GM23338 (cell line): ENCODE measurements around the gene MAP3K10. TPM values are rescaled to one million over a fixed set of nuclear protein-coding genes. Genes with fewer than 3 reads are reported as not detected.

Experiments used
- ATAC-seq: fragments of 200-7000 bp; cut with Tn5 transposase; 3 replicates; pipeline ENCODE4 v1.9.1; 2020
- DNase-seq: peaks from one replicate; pipeline ENCODE4 v3.0.0-alpha.2; 2015; ENCODE audit warnings: low spot score
- H2AFZ ChIP-seq: fragments of 200-600 bp; sonication (generic); 2 replicates; pipeline ENCODE4 v1.8.0; 2016; ENCODE audit warnings: antibody characterized with exemption, mild to moderate bottlenecking, moderate library complexity
- H3F3A ChIP-seq: fragments of 200-600 bp; sonication (generic); replicated peaks from 2 replicates; pipeline ENCODE4 v1.8.0; 2017; ENCODE audit warnings: antibody characterized with exemption, mixed run types, low read depth
- H3K27ac ChIP-seq: fragments of 200-600 bp; sonication (generic); 2 replicates; pipeline ENCODE4 v1.6.1; 2016; ENCODE audit warnings: low read depth
- H3K27me3 ChIP-seq: fragments of 200-600 bp; sonication (generic); 2 replicates; pipeline ENCODE4 v1.8.0; 2016; ENCODE audit warnings: mild to moderate bottlenecking, mixed run types, moderate library complexity; ENCODE audit not compliant: insufficient read depth
- H3K36me3 ChIP-seq: fragments of 200-600 bp; sonication (generic); 2 replicates; pipeline ENCODE4 v1.8.0; 2016; ENCODE audit warnings: mild to moderate bottlenecking; ENCODE audit not compliant: insufficient read depth
- H3K4me1 ChIP-seq: fragments of 200-600 bp; sonication (generic); 2 replicates; pipeline ENCODE4 v1.8.0; 2016; ENCODE audit warnings: mild to moderate bottlenecking, moderate library complexity; ENCODE audit not compliant: insufficient read depth
- H3K4me2 ChIP-seq: fragments of 200-600 bp; sonication (generic); 2 replicates; pipeline ENCODE4 v1.7.1; 2017; ENCODE audit warnings: mixed run types
- H3K4me3 ChIP-seq: fragments of 200-600 bp; sonication (generic); 2 replicates; pipeline ENCODE4 v1.6.1; 2016; ENCODE audit warnings: mixed run types
- H3K79me2 ChIP-seq: fragments of 200-600 bp; sonication (generic); replicated peaks from 2 replicates; pipeline ENCODE4 v1.8.0; 2017; ENCODE audit warnings: mild to moderate bottlenecking; ENCODE audit not compliant: insufficient read depth
- H3K9me2 ChIP-seq: fragments of 200-600 bp; sonication (generic); 2 replicates; pipeline ENCODE4 v1.8.0; 2017; ENCODE audit not compliant: insufficient read depth
- H4K20me1 ChIP-seq: fragments of 200-600 bp; sonication (generic); replicated peaks from 2 replicates; pipeline ENCODE4 v1.8.0; 2017; ENCODE audit warnings: mild to moderate bottlenecking; ENCODE audit not compliant: insufficient read depth
- H3K27ac Mint-ChIP-seq: 2 replicates; pipeline ENCODE4 v1.8.0; 2020; ENCODE audit warnings: inconsistent platforms, mild to moderate bottlenecking, moderate library complexity, mixed read lengths
- H3K27me3 Mint-ChIP-seq: 3 replicates; pipeline ENCODE4 v1.8.0; 2022; ENCODE audit warnings: low read depth, mild to moderate bottlenecking, moderate library complexity, mixed read lengths, inconsistent platforms; ENCODE audit not compliant: insufficient read depth, poor library complexity
- H3K36me3 Mint-ChIP-seq: 3 replicates; pipeline ENCODE4 v1.8.0; 2021; ENCODE audit warnings: low read depth, mild to moderate bottlenecking, inconsistent platforms, moderate library complexity, mixed read lengths
- H3K4me1 Mint-ChIP-seq: 3 replicates; pipeline ENCODE4 v1.8.0; 2020; ENCODE audit warnings: mild to moderate bottlenecking, inconsistent platforms, mixed read lengths
- H3K4me3 Mint-ChIP-seq: 3 replicates; pipeline ENCODE4 v1.8.0; 2021; ENCODE audit warnings: moderate library complexity, mild to moderate bottlenecking, inconsistent platforms, mixed read lengths
- H3K9me3 Mint-ChIP-seq: 3 replicates; pipeline ENCODE4 v1.8.0; 2020; ENCODE audit warnings: moderate library complexity, mild to moderate bottlenecking, inconsistent platforms, mixed read lengths
- CREB1 ChIP-seq: fragments of 250-450 bp; sonication (Bioruptor Pico); IDR thresholded peaks from 2 replicates; pipeline ENCODE4 v1.5.0; 2020; ENCODE audit warnings: low read depth, mild to moderate bottlenecking, moderate library complexity
- EZH2 ChIP-seq: fragments of 200-600 bp; sonication (generic); IDR thresholded peaks from one replicate; pipeline ENCODE4 v1.8.0; 2017; ENCODE audit warnings: antibody characterized with exemption, mild to moderate bottlenecking, low read depth; ENCODE audit not compliant: unreplicated experiment
- EZH2phosphoT487 ChIP-seq: fragments of 200-600 bp; sonication (generic); IDR thresholded peaks from one replicate; pipeline ENCODE4 v1.8.1; 2018; ENCODE audit warnings: antibody characterized with exemption; ENCODE audit not compliant: unreplicated experiment
- JUNB ChIP-seq: IDR thresholded peaks from one replicate; pipeline ENCODE4 v1.6.1; 2016; ENCODE audit warnings: antibody characterized with exemption; ENCODE audit not compliant: unreplicated experiment
- NANOG ChIP-seq: IDR thresholded peaks from 2 replicates; pipeline ENCODE4 v1.6.1; 2016; ENCODE audit warnings: antibody characterized with exemption, borderline replicate concordance
- POLR2AphosphoS5 ChIP-seq: IDR thresholded peaks from 2 replicates; pipeline ENCODE4 v1.6.1; 2016; ENCODE audit warnings: antibody characterized with exemption, low read depth
- ZNF114 ChIP-seq: fragments of 250-450 bp; sonication (Bioruptor Pico); IDR thresholded peaks from 2 replicates; pipeline ENCODE4 v1.5.0; 2020; ENCODE audit warnings: mild to moderate bottlenecking, moderate library complexity
- ZNF331 ChIP-seq: fragments of 250-450 bp; sonication (Bioruptor Pico); IDR thresholded peaks from 2 replicates; pipeline ENCODE4 v1.5.0; 2020; ENCODE audit warnings: low read depth, mild to moderate bottlenecking, moderate library complexity
- polyA plus RNA-seq: library from polyadenylated mRNA; unstranded; fragments of >200 nt; fragmentation: Nextera tagmentation; extraction: Ambion mirVana; gene quantifications from 2 replicates; pipeline ENCODE4 v1.2.1, GENCODE V29; 2016
- total RNA-seq: library from RNA; depleted of rRNA; stranded (reverse); fragments of >200 nt; shearing (Covaris generic); gene quantifications from 2 replicates; pipeline ENCODE4 v1.2.3, GENCODE V29; 2014
- TF ChIP-seq, protein P1 (sequence below): fragments of 250-450 bp; sonication (Bioruptor Pico); IDR thresholded peaks from 2 replicates; pipeline ENCODE4 v1.5.0; 2020; ENCODE audit warnings: mild to moderate bottlenecking, moderate library complexity
- TF ChIP-seq, protein P2 (sequence below), 2 experiments: fragments of 200-600 bp in 1 of 2; sonication (generic) in 1 of 2; conservative IDR thresholded peaks; 2 replicates each; pipeline versions ENCODE4 v1.5.1 to v1.6.1; 2016 to 2017; ENCODE audit warnings: antibody characterized with exemption in 2 of 2, low read depth in 2 of 2, mild to moderate bottlenecking in 2 of 2, moderate library complexity in 1 of 2
- TF ChIP-seq, protein P3 (sequence below): IDR thresholded peaks from 2 replicates; pipeline ENCODE4 v1.6.1; 2016; ENCODE audit warnings: antibody characterized with exemption

The MAP3K10 gene
- total and polyA plus RNA-seq, 2 experiments from 2014 or later: 5.9 to 13.7 TPM

DNA sequence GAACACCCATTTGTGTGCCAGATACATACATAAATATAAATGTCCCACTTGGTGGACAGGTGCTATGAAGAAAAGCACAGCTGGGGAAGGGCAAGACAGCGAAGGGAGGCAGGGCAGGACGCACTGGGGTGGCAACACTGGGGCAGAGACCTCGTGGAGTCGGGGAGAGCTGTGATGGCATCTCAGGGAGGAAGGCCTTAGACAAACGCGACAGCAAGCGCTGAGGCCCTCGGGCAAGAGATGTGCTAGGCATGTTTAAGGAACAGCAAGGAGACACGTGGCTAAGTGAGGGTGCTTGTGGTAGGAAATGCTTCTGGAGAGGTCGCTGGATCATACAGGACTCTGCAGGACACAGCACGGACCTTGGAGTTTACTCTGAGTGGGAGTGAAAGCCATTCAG is 58.6 kb downstream of the MAP3K10 start:
- DNase-seq (no peak), ATAC-seq (no peak)
- Histone ChIP-seq H3K9me2 (no peaks in the 10 kb centered on the region), H3K36me3 (no peaks in the 10 kb centered on the region; the same call in 1 of the 2 replicates), H3K4me2 (no peak overlapping the region), H2AFZ (no peak overlapping the region), H3K79me2 (no peaks in the 10 kb centered on the region; the same call in 1 of the 2 replicates), H4K20me1 (no peaks in the 10 kb centered on the region; the same call in 1 of the 2 replicates), H3K4me1 (peaks cover 7% of the 10 kb centered on the region; the same call in 1 of the 2 replicates), H3F3A (no peaks in the 10 kb centered on the region), H3K27me3 (no peaks in the 10 kb centered on the region), H3K4me3 (no peak overlapping the region), H3K27ac (no peak overlapping the region)
- Mint-ChIP-seq H3K4me1 (peaks cover 22% of the 10 kb centered on the region), H3K9me3 (no peaks in the 10 kb centered on the region), H3K4me3 (no peak overlapping the region), H3K27ac (no peak overlapping the region; the same call in 1 of the 2 replicates), H3K36me3 (peaks cover 15% of the 10 kb centered on the region), H3K27me3 (peaks cover 10% of the 10 kb centered on the region)
- TF ChIP-seq, protein P1, sequence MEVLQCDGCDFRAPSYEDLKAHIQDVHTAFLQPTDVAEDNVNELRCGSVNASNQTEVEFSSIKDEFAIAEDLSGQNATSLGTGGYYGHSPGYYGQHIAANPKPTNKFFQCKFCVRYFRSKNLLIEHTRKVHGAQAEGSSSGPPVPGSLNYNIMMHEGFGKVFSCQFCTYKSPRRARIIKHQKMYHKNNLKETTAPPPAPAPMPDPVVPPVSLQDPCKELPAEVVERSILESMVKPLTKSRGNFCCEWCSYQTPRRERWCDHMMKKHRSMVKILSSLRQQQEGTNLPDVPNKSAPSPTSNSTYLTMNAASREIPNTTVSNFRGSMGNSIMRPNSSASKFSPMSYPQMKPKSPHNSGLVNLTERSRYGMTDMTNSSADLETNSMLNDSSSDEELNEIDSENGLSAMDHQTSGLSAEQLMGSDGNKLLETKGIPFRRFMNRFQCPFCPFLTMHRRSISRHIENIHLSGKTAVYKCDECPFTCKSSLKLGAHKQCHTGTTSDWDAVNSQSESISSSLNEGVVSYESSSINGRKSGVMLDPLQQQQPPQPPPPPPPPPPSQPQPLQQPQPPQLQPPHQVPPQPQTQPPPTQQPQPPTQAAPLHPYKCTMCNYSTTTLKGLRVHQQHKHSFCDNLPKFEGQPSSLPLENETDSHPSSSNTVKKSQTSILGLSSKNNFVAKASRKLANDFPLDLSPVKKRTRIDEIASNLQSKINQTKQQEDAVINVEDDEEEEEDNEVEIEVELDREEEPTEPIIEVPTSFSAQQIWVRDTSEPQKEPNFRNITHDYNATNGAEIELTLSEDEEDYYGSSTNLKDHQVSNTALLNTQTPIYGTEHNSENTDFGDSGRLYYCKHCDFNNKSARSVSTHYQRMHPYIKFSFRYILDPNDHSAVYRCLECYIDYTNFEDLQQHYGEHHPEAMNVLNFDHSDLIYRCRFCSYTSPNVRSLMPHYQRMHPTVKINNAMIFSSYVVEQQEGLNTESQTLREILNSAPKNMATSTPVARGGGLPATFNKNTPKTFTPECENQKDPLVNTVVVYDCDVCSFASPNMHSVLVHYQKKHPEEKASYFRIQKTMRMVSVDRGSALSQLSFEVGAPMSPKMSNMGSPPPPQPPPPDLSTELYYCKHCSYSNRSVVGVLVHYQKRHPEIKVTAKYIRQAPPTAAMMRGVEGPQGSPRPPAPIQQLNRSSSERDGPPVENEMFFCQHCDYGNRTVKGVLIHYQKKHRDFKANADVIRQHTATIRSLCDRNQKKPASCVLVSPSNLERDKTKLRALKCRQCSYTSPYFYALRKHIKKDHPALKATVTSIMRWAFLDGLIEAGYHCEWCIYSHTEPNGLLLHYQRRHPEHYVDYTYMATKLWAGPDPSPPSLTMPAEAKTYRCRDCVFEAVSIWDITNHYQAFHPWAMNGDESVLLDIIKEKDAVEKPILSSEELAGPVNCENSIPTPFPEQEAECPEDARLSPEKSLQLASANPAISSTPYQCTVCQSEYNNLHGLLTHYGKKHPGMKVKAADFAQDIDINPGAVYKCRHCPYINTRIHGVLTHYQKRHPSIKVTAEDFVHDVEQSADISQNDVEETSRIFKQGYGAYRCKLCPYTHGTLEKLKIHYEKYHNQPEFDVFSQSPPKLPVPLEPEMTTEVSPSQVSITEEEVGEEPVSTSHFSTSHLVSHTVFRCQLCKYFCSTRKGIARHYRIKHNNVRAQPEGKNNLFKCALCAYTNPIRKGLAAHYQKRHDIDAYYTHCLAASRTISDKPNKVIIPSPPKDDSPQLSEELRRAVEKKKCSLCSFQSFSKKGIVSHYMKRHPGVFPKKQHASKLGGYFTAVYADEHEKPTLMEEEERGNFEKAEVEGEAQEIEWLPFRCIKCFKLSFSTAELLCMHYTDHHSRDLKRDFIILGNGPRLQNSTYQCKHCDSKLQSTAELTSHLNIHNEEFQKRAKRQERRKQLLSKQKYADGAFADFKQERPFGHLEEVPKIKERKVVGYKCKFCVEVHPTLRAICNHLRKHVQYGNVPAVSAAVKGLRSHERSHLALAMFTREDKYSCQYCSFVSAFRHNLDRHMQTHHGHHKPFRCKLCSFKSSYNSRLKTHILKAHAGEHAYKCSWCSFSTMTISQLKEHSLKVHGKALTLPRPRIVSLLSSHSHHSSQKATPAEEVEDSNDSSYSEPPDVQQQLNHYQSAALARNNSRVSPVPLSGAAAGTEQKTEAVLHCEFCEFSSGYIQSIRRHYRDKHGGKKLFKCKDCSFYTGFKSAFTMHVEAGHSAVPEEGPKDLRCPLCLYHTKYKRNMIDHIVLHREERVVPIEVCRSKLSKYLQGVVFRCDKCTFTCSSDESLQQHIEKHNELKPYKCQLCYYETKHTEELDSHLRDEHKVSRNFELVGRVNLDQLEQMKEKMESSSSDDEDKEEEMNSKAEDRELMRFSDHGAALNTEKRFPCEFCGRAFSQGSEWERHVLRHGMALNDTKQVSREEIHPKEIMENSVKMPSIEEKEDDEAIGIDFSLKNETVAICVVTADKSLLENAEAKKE (CRISPR knock-in tag): no peak
- TF ChIP-seq, protein P2, sequence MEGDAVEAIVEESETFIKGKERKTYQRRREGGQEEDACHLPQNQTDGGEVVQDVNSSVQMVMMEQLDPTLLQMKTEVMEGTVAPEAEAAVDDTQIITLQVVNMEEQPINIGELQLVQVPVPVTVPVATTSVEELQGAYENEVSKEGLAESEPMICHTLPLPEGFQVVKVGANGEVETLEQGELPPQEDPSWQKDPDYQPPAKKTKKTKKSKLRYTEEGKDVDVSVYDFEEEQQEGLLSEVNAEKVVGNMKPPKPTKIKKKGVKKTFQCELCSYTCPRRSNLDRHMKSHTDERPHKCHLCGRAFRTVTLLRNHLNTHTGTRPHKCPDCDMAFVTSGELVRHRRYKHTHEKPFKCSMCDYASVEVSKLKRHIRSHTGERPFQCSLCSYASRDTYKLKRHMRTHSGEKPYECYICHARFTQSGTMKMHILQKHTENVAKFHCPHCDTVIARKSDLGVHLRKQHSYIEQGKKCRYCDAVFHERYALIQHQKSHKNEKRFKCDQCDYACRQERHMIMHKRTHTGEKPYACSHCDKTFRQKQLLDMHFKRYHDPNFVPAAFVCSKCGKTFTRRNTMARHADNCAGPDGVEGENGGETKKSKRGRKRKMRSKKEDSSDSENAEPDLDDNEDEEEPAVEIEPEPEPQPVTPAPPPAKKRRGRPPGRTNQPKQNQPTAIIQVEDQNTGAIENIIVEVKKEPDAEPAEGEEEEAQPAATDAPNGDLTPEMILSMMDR (conservative IDR thresholded peaks at IDR 0.05; ENCODE audit: low read depth in 2 of 2): no peak

DNA sequence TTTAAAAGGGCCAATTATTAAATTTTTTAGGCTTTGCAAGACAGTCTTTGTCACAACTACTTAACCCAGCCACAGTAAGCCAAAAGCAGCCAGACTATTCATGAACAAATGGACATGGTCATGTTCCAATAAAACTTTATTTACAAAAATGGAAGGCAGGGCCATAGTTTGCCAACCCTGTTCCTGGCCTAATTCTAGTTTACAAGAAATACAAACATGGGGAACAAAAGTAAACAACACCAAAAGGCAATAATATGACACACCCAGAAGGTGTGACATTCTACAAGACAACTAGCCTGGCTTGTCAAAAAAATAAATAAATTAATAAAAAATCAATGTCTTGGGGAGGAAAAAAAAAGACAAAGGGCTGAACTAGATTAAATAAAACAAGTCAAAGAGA is 60.0 kb downstream of the MAP3K10 start:
- no peaks in the 10 kb centered on the region for H3K9me2 ChIP-seq
- no peak overlapping the region for H3K27ac ChIP-seq
- H3K36me3 ChIP-seq: no peaks in the 10 kb centered on the region; the same call in 1 of the 2 replicates
- Mint-ChIP-seq H3K27me3 (peaks cover 10% of the 10 kb centered on the region), H3K9me3 (peaks cover 2% of the 10 kb centered on the region; the same call in 1 of the 3 replicates), H3K27ac (no peak overlapping the region), H3K4me1 (peaks cover 18% of the 10 kb centered on the region), H3K4me3 (no peak overlapping the region), H3K36me3 (peaks cover 30% of the 10 kb centered on the region)
- peaks cover 7% of the 10 kb centered on the region; the same call in 1 of the 2 replicates for H3K4me1 ChIP-seq
- DNase-seq (no peak), ATAC-seq (no peak)
- H3F3A ChIP-seq: no peaks in the 10 kb centered on the region
- H4K20me1 ChIP-seq: no peaks in the 10 kb centered on the region; the same call in 1 of the 2 replicates
- no peak overlapping the region for H3K4me3 ChIP-seq
- H3K27me3 ChIP-seq: no peaks in the 10 kb centered on the region
- H2AFZ ChIP-seq: no peak overlapping the region
- H3K4me2 ChIP-seq: no peak overlapping the region
- no peaks in the 10 kb centered on the region; the same call in 1 of the 2 replicates for H3K79me2 ChIP-seq
- TF ChIP-seq, protein P2 (conservative IDR thresholded peaks at IDR 0.05; ENCODE audit: low read depth in 2 of 2): no peak
- TF ChIP-seq NANOG (no peak), POLR2AphosphoS5 (no peak), ZNF114 (no peak), JUNB (no peak), EZH2phosphoT487 (no peak), CREB1 (no peak), EZH2 (no peak), ZNF331 (CRISPR knock-in tag) (no peak)
- TF ChIP-seq, protein P3, sequence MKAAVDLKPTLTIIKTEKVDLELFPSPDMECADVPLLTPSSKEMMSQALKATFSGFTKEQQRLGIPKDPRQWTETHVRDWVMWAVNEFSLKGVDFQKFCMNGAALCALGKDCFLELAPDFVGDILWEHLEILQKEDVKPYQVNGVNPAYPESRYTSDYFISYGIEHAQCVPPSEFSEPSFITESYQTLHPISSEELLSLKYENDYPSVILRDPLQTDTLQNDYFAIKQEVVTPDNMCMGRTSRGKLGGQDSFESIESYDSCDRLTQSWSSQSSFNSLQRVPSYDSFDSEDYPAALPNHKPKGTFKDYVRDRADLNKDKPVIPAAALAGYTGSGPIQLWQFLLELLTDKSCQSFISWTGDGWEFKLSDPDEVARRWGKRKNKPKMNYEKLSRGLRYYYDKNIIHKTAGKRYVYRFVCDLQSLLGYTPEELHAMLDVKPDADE: no peak
